ENCODE data around the gene LRRC46.

DNA sequence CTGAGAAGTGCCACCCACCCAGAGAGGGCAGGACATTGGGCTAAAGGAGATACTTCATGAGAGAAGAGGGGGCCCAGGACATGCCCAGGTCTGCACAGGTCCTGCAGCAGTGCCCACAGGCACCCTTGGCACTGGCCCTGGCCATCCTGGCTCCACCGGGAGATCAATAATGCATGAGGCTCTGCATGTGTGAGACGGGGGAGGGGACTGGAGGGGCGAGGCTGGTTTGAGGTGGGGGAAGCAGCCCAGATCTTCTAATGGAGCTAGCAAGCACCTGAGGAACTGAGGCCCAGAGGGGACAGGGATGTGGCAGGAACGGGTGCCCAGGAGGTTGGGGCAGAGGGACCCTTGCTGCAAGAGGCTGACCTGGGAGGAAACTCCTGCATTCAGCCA, 10.4 kb upstream of the LRRC46 start:
- TF ChIP-seq, protein P1, sequence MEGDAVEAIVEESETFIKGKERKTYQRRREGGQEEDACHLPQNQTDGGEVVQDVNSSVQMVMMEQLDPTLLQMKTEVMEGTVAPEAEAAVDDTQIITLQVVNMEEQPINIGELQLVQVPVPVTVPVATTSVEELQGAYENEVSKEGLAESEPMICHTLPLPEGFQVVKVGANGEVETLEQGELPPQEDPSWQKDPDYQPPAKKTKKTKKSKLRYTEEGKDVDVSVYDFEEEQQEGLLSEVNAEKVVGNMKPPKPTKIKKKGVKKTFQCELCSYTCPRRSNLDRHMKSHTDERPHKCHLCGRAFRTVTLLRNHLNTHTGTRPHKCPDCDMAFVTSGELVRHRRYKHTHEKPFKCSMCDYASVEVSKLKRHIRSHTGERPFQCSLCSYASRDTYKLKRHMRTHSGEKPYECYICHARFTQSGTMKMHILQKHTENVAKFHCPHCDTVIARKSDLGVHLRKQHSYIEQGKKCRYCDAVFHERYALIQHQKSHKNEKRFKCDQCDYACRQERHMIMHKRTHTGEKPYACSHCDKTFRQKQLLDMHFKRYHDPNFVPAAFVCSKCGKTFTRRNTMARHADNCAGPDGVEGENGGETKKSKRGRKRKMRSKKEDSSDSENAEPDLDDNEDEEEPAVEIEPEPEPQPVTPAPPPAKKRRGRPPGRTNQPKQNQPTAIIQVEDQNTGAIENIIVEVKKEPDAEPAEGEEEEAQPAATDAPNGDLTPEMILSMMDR (IDR thresholded peaks at IDR 0.05; ENCODE audit: insufficient read depth, low read depth, low read length): no peak
- no peak for TF ChIP-seq EZH2 (IDR thresholded peaks at IDR 0.05; ENCODE audit: insufficient read depth, low read length)
